Measurements from ENCODE around the gene SLC38A11.
"Not testable (repeated sequence)": the region's sequence is repeated elsewhere in the genome, so short reads cannot be mapped to it uniquely, and the experiment has no call there.

- not testable (repeated sequence) for TF ChIP-seq POLR2A (IDR thresholded peaks at IDR 0.05; ENCODE audit: insufficient read depth in 1 of 2, low read depth in 2 of 2, low read length in 2 of 2); ZNF580 (CRISPR knock-in tag; IDR thresholded peaks at IDR 0.05; ENCODE audit: borderline replicate concordance, low read depth); CTCF (CRISPR knock-in tag; IDR thresholded peaks at IDR 0.05); NR1H2 (CRISPR knock-in tag; IDR thresholded peaks at IDR 0.05; ENCODE audit: borderline replicate concordance, low read depth); ZNF704 (CRISPR knock-in tag; IDR thresholded peaks at IDR 0.05; ENCODE audit: borderline replicate concordance); CEBPB (IDR thresholded peaks at IDR 0.05; ENCODE audit: borderline replicate concordance, low read depth, low read length); ZNF615 (CRISPR knock-in tag; IDR thresholded peaks at IDR 0.05; ENCODE audit: borderline replicate concordance); ZSCAN25 (CRISPR knock-in tag; IDR thresholded peaks at IDR 0.05); SOX13 (IDR thresholded peaks at IDR 0.05); SOX13 (CRISPR knock-in tag; conservative IDR thresholded peaks at IDR 0.05 in 1 of 2, IDR thresholded peaks at IDR 0.05 in 1 of 2); MTA3 (CRISPR knock-in tag; IDR thresholded peaks at IDR 0.05); POLR2AphosphoS5 (IDR thresholded peaks at IDR 0.05; ENCODE audit: low read depth, low read length); THRA (CRISPR knock-in tag; IDR thresholded peaks at IDR 0.05; ENCODE audit: borderline replicate concordance)
These were observed 39.5 kb upstream of the SLC38A11 start for GRCh38 chr2:164994664-164995299.

Measured in HepG2 (cell line).